GM23338 (cell line): ENCODE data around the gene RECQL5.

Source experiments
- CREB1 ChIP-seq: fragments of 250-450 bp; sonication (Bioruptor Pico); IDR thresholded peaks from 2 replicates; pipeline ENCODE4 v1.5.0; 2020; ENCODE audit warnings: low read depth, mild to moderate bottlenecking, moderate library complexity
- CTCF ChIP-seq, 2 experiments: fragments of 200-600 bp in 1 of 2; sonication (generic) in 1 of 2; conservative IDR thresholded peaks; 2 replicates each; pipeline versions ENCODE4 v1.5.1 to v1.6.1; 2016 to 2017; ENCODE audit warnings: antibody characterized with exemption in 2 of 2, low read depth in 2 of 2, mild to moderate bottlenecking in 2 of 2, moderate library complexity in 1 of 2
- EZH2 ChIP-seq: fragments of 200-600 bp; sonication (generic); IDR thresholded peaks from one replicate; pipeline ENCODE4 v1.8.0; 2017; ENCODE audit warnings: antibody characterized with exemption, mild to moderate bottlenecking, low read depth; ENCODE audit not compliant: unreplicated experiment
- EZH2phosphoT487 ChIP-seq: fragments of 200-600 bp; sonication (generic); IDR thresholded peaks from one replicate; pipeline ENCODE4 v1.8.1; 2018; ENCODE audit warnings: antibody characterized with exemption; ENCODE audit not compliant: unreplicated experiment
- JUNB ChIP-seq: IDR thresholded peaks from one replicate; pipeline ENCODE4 v1.6.1; 2016; ENCODE audit warnings: antibody characterized with exemption; ENCODE audit not compliant: unreplicated experiment
- POLR2AphosphoS5 ChIP-seq: IDR thresholded peaks from 2 replicates; pipeline ENCODE4 v1.6.1; 2016; ENCODE audit warnings: antibody characterized with exemption, low read depth
- REST ChIP-seq: IDR thresholded peaks from one replicate; pipeline ENCODE4 v1.6.1; 2018; ENCODE audit warnings: antibody characterized with exemption; ENCODE audit not compliant: unreplicated experiment

GRCh38 chr17:75622076-75622475, 44.9 kb downstream of the RECQL5 start:
- TF ChIP-seq CTCF (conservative IDR thresholded peaks at IDR 0.05; ENCODE audit: low read depth in 2 of 2) (no peak), JUNB (no peak), CREB1 (CRISPR knock-in tag) (no peak), EZH2 (no peak), EZH2phosphoT487 (no peak), POLR2AphosphoS5 (no peak), REST (no peak)
